Stomach smooth muscle (tissue), 2 donors: ENCODE data around the gene SPC24.
"Not testable (repeated sequence)": the region's sequence is repeated elsewhere in the genome, so short reads cannot be mapped to it uniquely, and the experiment has no call there.

Experiments used
- H3K27ac ChIP-seq: one replicate; pipeline ENCODE4 v1.7.0; 2013; ENCODE audit warnings: mild to moderate bottlenecking, low read length, inconsistent platforms
- H3K27me3 ChIP-seq, 2 donors: one replicate each; pipeline ENCODE4 v1.7.0; 2013; ENCODE audit warnings: low read length in 2 of 2; ENCODE audit not compliant: insufficient read depth in 2 of 2, control insufficient read depth in 1 of 2
- H3K36me3 ChIP-seq, 2 donors: one replicate each; pipeline ENCODE4 v1.7.0; 2013; ENCODE audit warnings: low read length in 2 of 2; ENCODE audit not compliant: control insufficient read depth in 2 of 2, insufficient read depth in 2 of 2
- H3K4me1 ChIP-seq: one replicate; pipeline ENCODE4 v1.7.0; 2013; ENCODE audit warnings: low read length; ENCODE audit not compliant: control insufficient read depth, insufficient read depth
- H3K4me3 ChIP-seq, 2 donors: one replicate each; pipeline ENCODE4 v1.7.0; 2013; ENCODE audit warnings: low read length in 2 of 2
- H3K9ac ChIP-seq, 2 donors: one replicate each; pipeline ENCODE4 v1.7.0; 2013; ENCODE audit warnings: low read length in 2 of 2, mild to moderate bottlenecking in 1 of 2
- H3K9me3 ChIP-seq, 2 donors: one replicate each; pipeline ENCODE4 v1.7.0; 2013; ENCODE audit warnings: low read length in 2 of 2; ENCODE audit not compliant: control insufficient read depth in 2 of 2
- donor health status: healthy.
- donor health status: Pancreatic carcinoma.

SPC24 gene

DNA sequence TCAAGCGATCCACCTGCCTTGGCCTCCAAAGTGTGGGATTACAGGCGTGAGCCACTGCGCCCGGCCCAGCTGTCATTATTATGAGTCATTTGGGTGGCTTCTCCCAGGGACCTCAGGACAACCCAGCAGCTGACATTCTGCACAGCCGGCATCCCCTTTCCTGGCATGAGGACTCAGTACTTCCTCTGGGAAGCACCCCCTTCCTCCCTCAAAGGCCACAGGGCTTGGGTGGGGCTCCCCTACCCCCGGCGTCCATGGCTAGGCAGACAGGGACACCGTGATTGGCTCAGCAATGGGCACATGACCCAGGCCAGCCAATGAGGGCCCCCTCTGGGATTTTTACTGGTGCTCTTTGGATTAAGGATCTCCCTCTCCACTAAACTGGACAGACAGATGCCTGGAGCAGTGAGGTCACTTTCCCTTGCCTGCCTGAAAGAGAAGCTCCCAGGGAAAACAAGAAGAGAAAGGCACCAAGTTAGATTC lies 35.7 kb upstream of the SPC24 start:
- Histone ChIP-seq H3K27ac (peak overlapping the region; percentile 70), H3K9me3 (no peaks in the 10 kb centered on the region), H3K4me3 (peak overlapping the region; percentile 25 to 40), H3K36me3 (peaks cover 25 to 32% of the 10 kb centered on the region in 2 donors), H3K9ac (no peak overlapping the region), H3K4me1 (peaks cover 83% of the 10 kb centered on the region), H3K27me3 (no peaks in the 10 kb centered on the region)

DNA sequence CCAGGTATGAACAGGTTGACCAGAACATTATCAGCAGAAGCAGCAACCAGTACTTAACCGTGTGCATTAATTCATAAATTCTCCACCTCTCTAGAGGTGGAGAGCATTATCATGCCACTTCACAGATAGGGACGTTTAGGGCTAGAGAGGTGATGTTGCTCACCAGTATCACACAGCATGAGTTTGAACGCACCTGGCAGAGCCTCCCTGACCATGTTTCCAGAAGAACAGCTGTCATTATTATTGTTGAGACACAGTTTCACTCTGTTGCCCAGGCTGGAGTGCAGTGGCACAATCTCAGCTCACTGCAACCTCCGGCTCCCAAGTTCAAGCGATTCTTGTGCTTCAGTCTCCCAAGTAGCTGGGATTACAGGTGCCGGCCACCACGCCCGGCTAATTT lies 34.9 kb upstream of the SPC24 start:
- no peaks in the 10 kb centered on the region for H3K9me3 ChIP-seq
- no peaks in the 10 kb centered on the region for H3K27me3 ChIP-seq
- H3K9ac ChIP-seq = peak overlapping the region in 1 of 2 donors; percentile 47
- peaks cover 81% of the 10 kb centered on the region for H3K4me1 ChIP-seq
- H3K4me3 ChIP-seq = peak overlapping the region in 1 of 2 donors; percentile 29
- H3K27ac ChIP-seq = peak overlapping the region; percentile 49
- H3K36me3 ChIP-seq = peaks cover 29 to 36% of the 10 kb centered on the region in 2 donors

DNA sequence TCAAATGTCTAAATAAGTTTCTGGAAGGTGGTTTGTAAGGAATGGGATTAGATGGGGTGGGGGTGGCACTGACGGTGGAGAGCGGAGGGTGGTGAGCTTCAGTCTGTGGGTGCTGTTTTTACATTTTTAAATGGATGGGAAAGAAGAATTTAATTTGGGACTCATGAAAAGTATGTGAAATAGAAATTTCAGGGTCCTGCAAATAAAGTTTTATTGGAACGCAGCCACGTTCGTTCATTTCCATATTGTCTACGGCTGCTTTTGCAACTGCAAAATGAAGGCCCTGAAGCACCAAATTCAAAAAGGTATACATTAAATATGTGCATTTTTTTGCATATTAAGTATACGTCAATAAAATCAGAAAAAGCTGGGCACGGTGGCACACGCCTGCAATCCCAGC lies 31.9 kb upstream of the SPC24 start:
- Histone ChIP-seq H3K27ac (peak overlapping the region; percentile 24), H3K4me3 (no peak overlapping the region), H3K36me3 (peaks cover 22 to 33% of the 10 kb centered on the region in 2 donors), H3K4me1 (peaks cover 69% of the 10 kb centered on the region), H3K27me3 (no peaks in the 10 kb centered on the region), H3K9me3 (peaks cover 0 to 2% of the 10 kb centered on the region in 2 donors), H3K9ac (no peak overlapping the region)

DNA sequence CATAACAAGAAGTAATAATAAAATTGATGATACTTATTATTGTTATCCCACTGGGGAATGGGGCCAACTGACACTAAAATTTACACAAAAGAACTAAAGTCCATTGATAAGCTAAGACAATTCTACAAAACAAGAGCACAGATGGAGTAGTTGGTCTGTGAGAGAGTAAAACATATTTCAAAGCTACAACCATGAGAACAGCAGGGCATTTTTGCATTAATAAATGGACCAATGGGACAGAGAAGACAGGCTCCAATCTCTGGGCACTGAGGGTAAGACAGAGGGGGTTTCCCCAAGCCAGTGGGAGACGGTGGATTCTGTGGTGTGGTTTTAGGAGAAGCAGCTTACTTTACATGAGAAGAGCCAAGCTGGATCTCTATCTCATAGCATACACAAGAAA lies 27.4 kb upstream of the SPC24 start:
- H3K4me3 ChIP-seq = no peak overlapping the region
- no peaks in the 10 kb centered on the region for H3K27me3 ChIP-seq
- H3K4me1 ChIP-seq = peaks cover 58% of the 10 kb centered on the region
- H3K36me3 ChIP-seq = peaks cover 22 to 24% of the 10 kb centered on the region in 2 donors
- no peak overlapping the region for H3K27ac ChIP-seq
- peaks cover 0 to 2% of the 10 kb centered on the region in 2 donors for H3K9me3 ChIP-seq
- no peak overlapping the region for H3K9ac ChIP-seq

DNA sequence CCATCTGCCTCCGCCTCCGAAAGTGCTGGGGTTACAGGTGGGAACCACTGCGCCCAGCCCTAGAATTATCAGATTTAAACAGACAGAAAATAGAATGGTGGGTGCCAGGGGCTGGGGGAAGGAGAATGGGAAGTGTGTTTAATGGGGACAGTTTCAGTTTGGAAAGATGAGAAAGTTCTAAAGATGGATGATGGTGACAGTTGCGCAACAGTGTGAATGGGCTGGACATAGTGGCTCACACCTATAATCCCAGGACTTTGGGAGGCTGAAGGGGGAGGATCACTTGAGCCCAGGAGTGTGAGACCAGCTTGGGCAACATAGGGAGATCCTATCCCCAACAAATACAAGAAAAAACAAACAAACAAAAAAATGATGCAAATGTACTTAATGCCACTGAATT lies 25.9 kb upstream of the SPC24 start:
- Histone ChIP-seq H3K4me1 (peaks cover 45% of the 10 kb centered on the region), H3K4me3 (no peak overlapping the region), H3K27ac (peak overlapping the region; percentile 24), H3K36me3 (peaks cover 30 to 31% of the 10 kb centered on the region in 2 donors), H3K27me3 (no peaks in the 10 kb centered on the region), H3K9ac (no peak overlapping the region), H3K9me3 (peaks cover 0 to 2% of the 10 kb centered on the region in 2 donors)

DNA sequence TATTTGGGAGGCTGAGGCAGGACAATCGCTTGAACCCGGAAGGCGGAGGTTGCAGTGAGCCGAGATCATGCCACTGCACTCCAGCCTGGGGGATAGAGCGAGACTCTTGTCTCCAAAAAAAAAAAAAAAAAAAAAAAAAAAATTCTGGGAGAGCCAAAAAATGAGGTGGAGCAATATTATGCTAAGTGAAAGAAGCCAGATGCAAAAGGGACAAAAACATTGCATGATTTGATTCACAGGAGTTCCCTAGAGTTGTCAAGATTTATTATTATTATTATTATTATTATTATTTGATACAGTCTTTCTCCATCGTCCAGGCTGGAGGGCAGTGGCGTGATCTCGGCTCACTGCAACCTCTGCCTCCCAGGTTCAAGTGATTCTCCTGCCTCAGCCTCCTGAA lies 25.4 kb upstream of the SPC24 start:
- not testable (repeated sequence) for H3K9ac ChIP-seq, H3K4me3 ChIP-seq, H3K9me3 ChIP-seq, H3K27me3 ChIP-seq
- peak overlapping the region; percentile 58 for H3K27ac ChIP-seq
- H3K4me1 ChIP-seq = peaks cover 45% of the 10 kb centered on the region
- peaks cover 35 to 36% of the 10 kb centered on the region in 2 donors for H3K36me3 ChIP-seq

DNA sequence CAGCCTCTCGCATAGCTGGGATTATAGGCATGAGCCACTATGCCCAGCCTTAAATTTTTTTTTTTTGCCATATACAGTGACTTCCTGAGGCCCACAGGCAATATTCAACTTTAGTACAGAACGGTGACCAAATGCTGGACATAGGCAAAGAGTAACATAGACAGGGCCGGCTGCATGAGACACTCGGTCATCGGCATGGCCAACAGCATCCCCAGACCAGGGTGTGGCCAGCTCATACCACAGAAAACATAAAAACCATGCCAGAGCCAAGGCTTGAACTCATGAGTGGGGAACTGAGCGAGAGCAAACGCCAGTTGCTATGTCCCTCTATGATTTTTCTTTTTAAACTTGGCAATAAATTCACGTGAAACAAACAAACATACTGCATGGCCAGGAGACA lies 24.8 kb upstream of the SPC24 start:
- H3K36me3 ChIP-seq = peaks cover 36% of the 10 kb centered on the region in 2 donors
- no peaks in the 10 kb centered on the region for H3K27me3 ChIP-seq
- H3K9ac ChIP-seq = peak overlapping the region; percentile 2 to 21
- peaks cover 0 to 2% of the 10 kb centered on the region in 2 donors for H3K9me3 ChIP-seq
- H3K4me3 ChIP-seq = peak overlapping the region in 1 of 2 donors; percentile 29
- peak overlapping the region; percentile 58 for H3K27ac ChIP-seq
- peaks cover 39% of the 10 kb centered on the region for H3K4me1 ChIP-seq

DNA sequence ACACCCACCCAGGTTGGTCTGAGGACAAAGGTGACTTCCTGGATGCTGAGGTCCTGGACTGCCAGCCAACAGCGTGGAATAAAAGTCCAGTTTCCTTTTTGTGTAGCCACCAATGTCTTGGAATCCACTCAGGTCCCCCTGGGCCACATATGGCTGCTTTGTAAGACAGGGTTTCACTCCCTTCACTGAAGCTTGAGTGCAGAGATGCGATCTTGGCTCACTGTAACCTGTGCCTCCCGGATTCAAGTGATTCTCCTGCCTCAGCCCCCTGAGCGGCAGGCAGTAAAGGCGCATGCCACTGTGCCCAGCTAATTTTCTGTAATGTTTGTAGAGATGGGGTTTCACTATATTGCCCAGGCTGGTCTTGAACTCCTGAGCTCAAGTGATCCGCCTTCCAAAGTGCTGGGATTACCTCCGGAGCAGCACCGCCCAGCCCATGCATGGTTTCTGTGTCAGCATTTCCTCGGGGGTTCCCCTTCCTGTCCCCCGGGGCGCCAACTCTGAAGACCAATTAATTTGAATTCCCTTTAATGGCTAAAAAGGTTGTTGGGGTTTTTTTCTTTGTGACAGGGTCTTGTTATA lies 24.2 kb upstream of the SPC24 start:
- H3K36me3 ChIP-seq = peaks cover 36 to 37% of the 10 kb centered on the region in 2 donors
- peaks cover 34% of the 10 kb centered on the region for H3K4me1 ChIP-seq
- H3K4me3 ChIP-seq = peak overlapping the region in 1 of 2 donors; percentile 3
- H3K27ac ChIP-seq = peak overlapping the region; percentile 58
- peak overlapping the region; percentile 2 to 13 for H3K9ac ChIP-seq
- no peaks in the 10 kb centered on the region for H3K27me3 ChIP-seq
- peaks cover 0 to 2% of the 10 kb centered on the region in 2 donors for H3K9me3 ChIP-seq

DNA sequence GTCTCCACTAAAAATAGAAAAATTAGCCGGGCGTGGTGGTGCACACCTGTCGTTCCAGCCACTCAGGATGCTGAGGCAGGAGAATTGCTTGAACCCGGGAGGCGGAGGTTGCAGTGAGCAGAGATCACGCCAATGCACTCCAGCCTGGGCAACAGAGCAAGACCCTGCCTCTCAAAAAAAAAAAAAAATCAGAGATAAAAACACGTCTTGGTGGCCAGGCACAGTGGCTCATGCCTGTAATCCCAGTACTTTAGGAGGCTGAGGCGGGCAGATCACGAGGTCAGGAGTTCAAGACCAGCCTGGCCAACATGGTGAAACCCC lies 23.5 kb upstream of the SPC24 start:
- H3K36me3 ChIP-seq = peaks cover 41 to 44% of the 10 kb centered on the region in 2 donors
- H3K4me3 ChIP-seq = not testable (repeated sequence)

DNA sequence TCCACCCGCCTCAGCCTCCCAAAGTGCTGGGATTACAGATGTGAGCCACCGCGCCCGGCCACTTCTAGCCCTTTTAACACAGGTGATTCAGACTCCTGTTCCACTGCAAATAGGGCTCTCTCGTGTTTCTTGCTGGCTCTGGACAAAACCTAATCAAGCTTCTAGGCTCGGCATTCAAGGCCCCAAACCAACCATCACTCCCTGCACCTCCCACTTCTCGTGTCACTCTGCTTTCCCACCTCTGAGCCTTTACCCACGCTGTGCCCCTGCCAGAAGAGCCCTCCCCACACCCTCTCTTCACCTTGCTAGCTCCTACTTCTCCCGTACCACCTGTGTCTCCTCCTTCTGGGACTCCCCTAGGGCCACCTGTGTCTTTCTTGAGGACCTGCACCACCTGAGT lies 22.0 kb upstream of the SPC24 start:
- Histone ChIP-seq H3K36me3 (peaks cover 50 to 54% of the 10 kb centered on the region in 2 donors), H3K9ac (no peak overlapping the region), H3K27me3 (no peaks in the 10 kb centered on the region), H3K4me3 (no peak overlapping the region), H3K27ac (peak overlapping the region; percentile 49), H3K9me3 (no peaks in the 10 kb centered on the region), H3K4me1 (peaks cover 25% of the 10 kb centered on the region)

More for the DNA sequence above, 23.5 kb upstream of the SPC24 start:
- H3K4me1 ChIP-seq = peaks cover 28% of the 10 kb centered on the region
- H3K9me3 ChIP-seq, H3K27ac ChIP-seq, H3K9ac ChIP-seq, H3K27me3 ChIP-seq: not testable (repeated sequence)

DNA sequence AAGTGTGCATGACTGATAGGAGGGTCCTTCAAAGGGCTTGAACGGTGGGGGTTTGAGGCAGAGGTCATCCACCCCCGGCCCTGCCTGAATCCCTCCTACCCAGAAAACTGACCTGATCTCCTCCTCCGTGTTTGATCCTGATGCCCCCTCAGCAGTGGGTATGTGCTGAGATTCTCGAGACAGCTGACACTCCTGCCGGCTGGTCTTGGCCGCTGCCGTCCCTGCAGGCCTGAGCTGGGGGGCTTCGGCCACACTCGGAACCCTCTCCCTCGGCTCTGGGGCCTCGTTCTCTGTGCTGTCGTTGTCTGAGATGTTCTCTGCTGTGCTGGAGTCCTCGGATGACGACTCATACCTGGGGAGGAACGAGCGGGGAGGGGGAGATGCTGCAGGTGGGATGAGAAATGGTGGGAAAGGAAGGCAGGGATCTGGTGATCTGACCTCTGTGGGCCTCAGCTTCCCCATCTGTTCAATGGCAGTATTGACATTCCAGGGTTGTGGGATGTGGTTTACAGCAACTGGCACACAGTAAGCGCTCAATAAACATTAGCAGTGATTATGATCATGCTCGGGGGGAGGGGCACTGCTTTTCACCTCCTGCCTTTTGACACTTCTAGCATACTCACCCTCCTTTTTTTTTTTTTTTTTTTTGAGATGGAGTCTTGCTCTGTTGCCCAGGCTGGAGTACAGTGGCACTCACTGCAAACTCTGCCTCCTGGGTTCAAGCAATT lies 21.0 kb upstream of the SPC24 start:
- H3K4me1 ChIP-seq = peaks cover 28% of the 10 kb centered on the region
- no peaks in the 10 kb centered on the region for H3K27me3 ChIP-seq
- no peaks in the 10 kb centered on the region for H3K9me3 ChIP-seq
- peaks cover 55 to 60% of the 10 kb centered on the region in 2 donors for H3K36me3 ChIP-seq
- no peak overlapping the region for H3K27ac ChIP-seq
- no peak overlapping the region for H3K4me3 ChIP-seq
- no peak overlapping the region for H3K9ac ChIP-seq
